AG20443 (cell line): ENCODE measurements around the gene GALNT10.

ENCODE experiments used
- DNase-seq: peaks from one replicate; pipeline ENCODE4 v3.0.0; 2012; ENCODE audit warnings: low spot score, mixed read lengths

GALNT10 gene

GRCh38 chr5:154296525-154297159 lies 106.1 kb downstream of the GALNT10 start:
- no peak for DNase-seq

- no peak for DNase-seq
Observed at GRCh38 chr5:154298065-154298464, 107.5 kb downstream of the GALNT10 start.

GRCh38 chr5:154300207-154300883 lies 109.8 kb downstream of the GALNT10 start:
- DNase-seq, result no peak

GRCh38 chr5:154301726-154302125 lies 111.2 kb downstream of the GALNT10 start:
- no peak for DNase-seq

GRCh38 chr5:154302161-154302560 lies 111.6 kb downstream of the GALNT10 start:
- DNase-seq, result no peak

GRCh38 chr5:154303133-154303532 lies 112.6 kb downstream of the GALNT10 start:
- DNase-seq, result no peak

GRCh38 chr5:154308443-154309370 lies 118.2 kb downstream of the GALNT10 start:
- DNase-seq, result peak; percentile 68

GRCh38 chr5:154309371-154309745 lies 118.8 kb downstream of the GALNT10 start:
- peak; percentile 67 for DNase-seq

- no peak for DNase-seq
Observed at GRCh38 chr5:154309805-154310204, 119.3 kb downstream of the GALNT10 start.

GRCh38 chr5:154311362-154311761 lies 120.8 kb downstream of the GALNT10 start:
- DNase-seq, result no peak

GRCh38 chr5:154312000-154312399 lies 121.5 kb downstream of the GALNT10 start:
- no peak for DNase-seq

- DNase-seq, result peak; percentile 33
Observed at GRCh38 chr5:154312576-154312975, 122.0 kb downstream of the GALNT10 start.

- no peak for DNase-seq
Observed at GRCh38 chr5:154313360-154314017, 123.0 kb downstream of the GALNT10 start.

GRCh38 chr5:154315196-154315595 lies 124.7 kb downstream of the GALNT10 start:
- no peak for DNase-seq

GRCh38 chr5:154315756-154316155 lies 125.2 kb downstream of the GALNT10 start:
- DNase-seq, result no peak

GRCh38 chr5:154316223-154316935 lies 125.8 kb downstream of the GALNT10 start:
- no peak for DNase-seq

- no peak for DNase-seq
Observed at GRCh38 chr5:154317916-154318315, 127.4 kb downstream of the GALNT10 start.

GRCh38 chr5:154318691-154319090 lies 128.2 kb downstream of the GALNT10 start:
- no peak for DNase-seq

GRCh38 chr5:154319736-154320135 lies 129.2 kb downstream of the GALNT10 start:
- DNase-seq, result no peak

- no peak for DNase-seq
Observed at GRCh38 chr5:154320224-154321089, 129.9 kb downstream of the GALNT10 start.

GRCh38 chr5:154321546-154321945 lies 131.0 kb downstream of the GALNT10 start:
- no peak for DNase-seq
